HepG2 (cell line): ENCODE results near the gene TMEM238. TPM values are rescaled to one million over a fixed set of nuclear protein-coding genes. Genes with fewer than 3 reads are reported as not detected.

Experiments used
- ATAC-seq: fragments of 200-7000 bp; cut with Tn5 transposase; 3 replicates; pipeline ENCODE4 v1.9.1; 2020; ENCODE audit warnings: mild to moderate bottlenecking, moderate library complexity
- BruUV-seq: library from RNA; stranded (reverse); fragments of 400-500 nt; replicated peaks from 2 replicates; lab custom pipeline; 2021; lab: Mats Ljungman, UMichigan
- CTCF ChIA-PET: fragments of 300-600 bp; formaldehyde crosslinking; extraction: SDS; loops from one replicate; lab custom pipeline; 2021; ENCODE audit warnings: low total read pairs, inconsistent platforms, low intra/inter-chr PET ratio; lab: Yijun Ruan, JAX
- POLR2A ChIA-PET: fragments of 350-600 bp; sonication (Branson Sonifier 250); formaldehyde crosslinking; loops from one replicate; lab custom pipeline; 2020; ENCODE audit warnings: antibody characterized with exemption, inconsistent platforms; lab: Yijun Ruan, JAX
- DNase-seq: peaks from one replicate; pipeline ENCODE4 v3.0.0-alpha.2; 2015; ENCODE audit warnings: low spot score
- FAIRE-seq: peaks from 3 replicates; lab custom pipeline; 2011; peaks lifted over from hg19 to GRCh38; lab: Jason Lieb, UNC
- H2AFZ ChIP-seq: one replicate; pipeline ENCODE4 v1.6.1; 2011; ENCODE audit warnings: low read length, inconsistent platforms
- H3K27ac ChIP-seq: fragments of 300-600 bp; 3 replicates; pipeline ENCODE4 v1.8.0; 2011; ENCODE audit warnings: mixed run types, mild to moderate bottlenecking, mixed read lengths, low read length, inconsistent platforms; ENCODE audit not compliant: insufficient read depth; ENCODE audit errors: extremely low read length
- H3K27me3 ChIP-seq, 2 experiments: fragments of 200-600 bp in 1 of 2; 2 replicates in 1 of 2; 3 replicates in 1 of 2; pipeline versions ENCODE4 v1.6.0 to v1.8.0; 2011; ENCODE audit warnings: low read length in 2 of 2, mild to moderate bottlenecking in 2 of 2, moderate library complexity in 2 of 2, inconsistent platforms in 1 of 2; ENCODE audit not compliant: insufficient read depth in 2 of 2, control insufficient read depth in 1 of 2
- H3K36me3 ChIP-seq, 2 experiments: fragments of 200-600 bp in 1 of 2; replicated peaks in 1 of 2; 2 replicates in 1 of 2; 3 replicates in 1 of 2; pipeline versions ENCODE4 v1.5.1 to v1.8.0; 2011; ENCODE audit warnings: low read length in 2 of 2, inconsistent platforms in 1 of 2; ENCODE audit not compliant: insufficient read depth in 2 of 2, control insufficient read depth in 1 of 2
- H3K4me1 ChIP-seq: 2 replicates; pipeline ENCODE4 v1.5.1; 2012; ENCODE audit warnings: low read length, inconsistent platforms; ENCODE audit not compliant: insufficient read depth
- H3K4me2 ChIP-seq: 2 replicates; pipeline ENCODE4 v1.6.0; 2011; ENCODE audit warnings: low read depth, low read length, inconsistent platforms
- H3K4me3 ChIP-seq, 3 experiments: fragments of 200-600 bp in 1 of 3; sonication (generic), shearing (Covaris generic) in 1 of 3; replicated peaks in 1 of 3; 2 replicates each; pipeline ENCODE4 v1.5.1; 2011 to 2016; ENCODE audit warnings: low read length in 3 of 3, inconsistent platforms in 2 of 3, low read depth in 2 of 3, mild to moderate bottlenecking in 2 of 3, control low read depth in 1 of 3, mixed read lengths in 1 of 3; ENCODE audit not compliant: insufficient read depth in 1 of 3
- H3K79me2 ChIP-seq: one replicate; pipeline ENCODE4 v1.6.1; 2011; ENCODE audit warnings: low read length, inconsistent platforms; ENCODE audit not compliant: insufficient read depth
- H3K9ac ChIP-seq: 2 replicates; pipeline ENCODE4 v1.6.0; 2011; ENCODE audit warnings: mild to moderate bottlenecking, low read depth, low read length, inconsistent platforms; ENCODE audit not compliant: insufficient read depth
- H3K9me3 ChIP-seq: 2 replicates; pipeline ENCODE4 v1.5.1; 2012; ENCODE audit warnings: mild to moderate bottlenecking, low read length
- H4K20me1 ChIP-seq: 2 replicates; pipeline ENCODE4 v1.6.0; 2011; ENCODE audit warnings: inconsistent platforms, mild to moderate bottlenecking, low read length, moderate library complexity; ENCODE audit not compliant: insufficient read depth
- ATM ChIP-seq: fragments of 450-650 bp; IDR thresholded peaks from 2 replicates; pipeline ENCODE4 v1.7.1; 2017; ENCODE audit warnings: mild to moderate bottlenecking, borderline replicate concordance
- HNRNPLL ChIP-seq: fragments of 200-400 bp; formaldehyde crosslinking; IDR thresholded peaks from 2 replicates; pipeline ENCODE4 v1.6.1; 2017; ENCODE audit warnings: mild to moderate bottlenecking, low read depth, low read length; ENCODE audit not compliant: poor library complexity, severe bottlenecking
- MTF2 ChIP-seq: sonication (generic); formaldehyde crosslinking; IDR thresholded peaks from 2 replicates; pipeline ENCODE4 v1.5.0; 2020; ENCODE audit warnings: missing genetic modification reagents, borderline replicate concordance
- TAF1 ChIP-seq: sonication (generic); formaldehyde crosslinking; IDR thresholded peaks from 2 replicates; pipeline ENCODE4 v1.4.0; 2020; ENCODE audit warnings: missing genetic modification reagents
- ZNF547 ChIP-seq: sonication (generic); formaldehyde crosslinking; IDR thresholded peaks from 2 replicates; pipeline ENCODE4 v1.5.1; 2020; ENCODE audit warnings: mild to moderate bottlenecking, missing genetic modification reagents
- ZNF589 ChIP-seq: sonication (generic); formaldehyde crosslinking; conservative IDR thresholded peaks from 2 replicates; pipeline ENCODE4 v1.8.0; 2022; ENCODE audit warnings: mild to moderate bottlenecking, moderate library complexity, missing genetic modification reagents
- ZNF891 ChIP-seq: sonication (generic); formaldehyde crosslinking; IDR thresholded peaks from 2 replicates; pipeline ENCODE4 v1.5.0; 2020; ENCODE audit warnings: mild to moderate bottlenecking, missing genetic modification reagents
- WGBS: methylation state at CpG from one replicate; pipeline ENCODE4 v1.1.6; 2017; ENCODE audit warnings: low lambda C conversion rate; 5-methylcytosine and 5-hydroxymethylcytosine counted together
- in situ Hi-C: cut with HindIII; loops from 2 replicates; pipeline ENCODE4 v1.10.0; 2017; ENCODE audit warnings: low pct_unique_long_range_greater_than_20kb; ENCODE audit not compliant: extremely low pct_ligation_motif_present
- intact Hi-C: fragments of 100-400 bp; cut with micrococcal nuclease; formaldehyde crosslinking; loops from one replicate; pipeline ENCODE4 v1.10.0; 2022; ENCODE audit not compliant: unreplicated experiment
- polyA plus RNA-seq, 8 experiments: library from polyadenylated mRNA; depleted of rRNA in 3 of 8; stranded (reverse) in 7 of 8; unstranded in 1 of 8; fragments of >200 nt; fragmentation: Illumina TruSeq in 4 of 8; extraction: Trizol in 4 of 8; gene quantifications; 2 replicates each; pipeline versions ENCODE4 v1.2.1 to v1.2.3, GENCODE V29; 2011 to 2016; ENCODE audit warnings: low read depth in 4 of 8, missing spikeins in 1 of 8, mixed read lengths in 1 of 8; ENCODE audit not compliant: insufficient read depth in 1 of 8
- total RNA-seq, 5 experiments: library from RNA; depleted of rRNA; stranded (reverse); fragments of >200 nt; fragmentation: Illumina TruSeq; extraction: Trizol; gene quantifications; 2 replicates each; pipeline ENCODE4 v1.2.3, GENCODE V29; 2016; ENCODE audit warnings: low read depth in 1 of 5
- TF ChIP-seq, protein P1 (sequence below): sonication (generic); formaldehyde crosslinking; IDR thresholded peaks from 2 replicates; pipeline ENCODE4 v1.4.0; 2020; ENCODE audit warnings: missing genetic modification reagents, borderline replicate concordance
- TF ChIP-seq, protein P2 (sequence below): IDR thresholded peaks from 2 replicates; pipeline ENCODE4 v1.6.1; 2016; ENCODE audit warnings: control low read depth
- TF ChIP-seq, protein P3 (sequence below): sonication (generic); formaldehyde crosslinking; IDR thresholded peaks from 2 replicates; pipeline ENCODE4 v1.5.0; 2020; ENCODE audit warnings: mild to moderate bottlenecking, missing genetic modification reagents
- TF ChIP-seq, protein P4 (sequence below): sonication (generic); formaldehyde crosslinking; IDR thresholded peaks from 2 replicates; pipeline ENCODE4 v1.4.0; 2020; ENCODE audit warnings: mild to moderate bottlenecking, missing genetic modification reagents

TMEM238 gene
- total and polyA plus RNA-seq, 2 of the 13 experiments (the other 11 are each of a cell fraction or from before 2014, with no cell fraction given): not detected

DNA sequence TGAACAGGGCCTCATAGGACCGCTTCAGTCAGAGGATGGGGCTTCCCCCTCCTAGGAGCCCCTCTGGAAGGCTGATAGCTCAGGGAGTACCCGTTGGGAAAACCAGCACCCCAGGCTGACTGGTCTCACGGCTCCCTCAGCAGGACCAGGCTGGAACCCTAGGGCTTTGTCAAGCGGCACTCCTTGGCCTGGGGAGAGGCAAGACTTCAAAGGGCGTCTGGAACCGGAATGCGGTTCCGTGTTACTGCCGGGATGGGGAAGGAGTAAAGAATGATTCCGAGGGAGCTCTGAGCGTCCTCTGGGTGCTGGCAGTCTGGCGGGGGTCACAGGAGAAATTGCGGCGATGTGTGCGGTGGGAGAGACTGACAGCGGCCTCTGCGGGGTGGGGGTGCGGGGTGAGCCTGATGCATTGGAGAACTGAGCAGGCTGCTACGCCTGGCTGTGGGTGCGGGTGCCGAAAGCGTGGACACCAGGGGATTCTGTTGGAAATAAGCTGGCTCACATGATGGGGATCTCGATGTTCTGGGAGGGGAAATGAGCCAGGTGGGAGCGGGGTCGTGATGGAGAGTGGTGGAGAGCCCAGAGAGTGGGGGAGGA is 31.4 kb downstream of the TMEM238 start:
- Histone ChIP-seq H3K27me3 (peaks cover 8 to 49% of the 10 kb centered on the region in 2 experiments), H3K9me3 (no peaks in the 10 kb centered on the region), H4K20me1 (0 out of 2 replicates have a peak, but pooled peaks cover 4% of the 10 kb centered on the region), H3K36me3 (no peaks in the 10 kb centered on the region; a peak in 1 of 5 replicates), H3K4me2 (no peak overlapping the region), H3K9ac (no peak overlapping the region), H3K4me3 (no peak overlapping the region), H3K4me1 (peaks cover 19% of the 10 kb centered on the region), H3K27ac (no peak overlapping the region), H2AFZ (no peak overlapping the region), H3K79me2 (no peaks in the 10 kb centered on the region)
- no peak for ATAC-seq
- intact Hi-C loops (no loop called here), in situ Hi-C loops (no loop called here)
- TF ChIP-seq, protein P1, sequence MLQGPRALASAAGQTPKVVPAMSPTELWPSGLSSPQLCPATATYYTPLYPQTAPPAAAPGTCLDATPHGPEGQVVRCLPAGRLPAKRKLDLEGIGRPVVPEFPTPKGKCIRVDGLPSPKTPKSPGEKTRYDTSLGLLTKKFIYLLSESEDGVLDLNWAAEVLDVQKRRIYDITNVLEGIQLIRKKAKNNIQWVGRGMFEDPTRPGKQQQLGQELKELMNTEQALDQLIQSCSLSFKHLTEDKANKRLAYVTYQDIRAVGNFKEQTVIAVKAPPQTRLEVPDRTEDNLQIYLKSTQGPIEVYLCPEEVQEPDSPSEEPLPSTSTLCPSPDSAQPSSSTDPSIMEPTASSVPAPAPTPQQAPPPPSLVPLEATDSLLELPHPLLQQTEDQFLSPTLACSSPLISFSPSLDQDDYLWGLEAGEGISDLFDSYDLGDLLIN (CRISPR knock-in tag): no peak
- 0 out of 2 replicates have a peak, but pooled peaks have one; percentile 23 for TF ChIP-seq ZNF547 (CRISPR knock-in tag)
- no TSS peak for BruUV-seq
- POLR2A ChIA-PET: interaction anchor here (0.9 to 1.8 kb wide), 2 partner anchors 13 to 19 kb away, joined by 3 to 4 read pairs; partner anchors contain the start of gene KMT5C
- CTCF ChIA-PET: no interaction called here
- WGBS: 27% methylated on average over 24 of the region's 25 CpGs
- FAIRE-seq: no peak
- DNase-seq: no peak

DNA sequence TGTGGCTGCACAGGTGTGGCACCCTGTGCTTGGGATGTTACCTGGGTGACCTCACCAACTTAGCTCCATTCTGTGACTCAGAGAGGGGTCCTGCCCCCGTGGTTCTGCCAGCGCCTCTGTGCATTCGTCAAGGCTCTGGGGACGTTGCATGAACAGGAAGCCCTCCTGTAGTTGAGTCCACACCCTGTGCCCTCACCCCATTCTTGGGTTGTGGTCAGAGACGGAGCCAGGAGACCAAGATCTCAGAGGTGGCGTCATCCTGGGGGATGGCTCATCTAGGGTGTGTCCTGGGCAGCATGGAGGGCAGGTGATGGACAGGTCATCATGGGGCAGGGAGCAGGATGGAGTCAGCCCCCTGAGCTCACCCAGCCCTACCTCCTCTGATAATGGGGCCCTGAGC is 32.1 kb downstream of the TMEM238 start:
- Histone ChIP-seq H4K20me1 (0 out of 2 replicates have a peak, but pooled peaks cover 4% of the 10 kb centered on the region), H3K9me3 (no peaks in the 10 kb centered on the region), H3K27ac (no peak overlapping the region), H3K4me3 (no peak overlapping the region), H3K79me2 (no peaks in the 10 kb centered on the region), H2AFZ (no peak overlapping the region), H3K36me3 (no peaks in the 10 kb centered on the region; a peak in 1 of 5 replicates), H3K9ac (no peak overlapping the region), H3K4me1 (peaks cover 19% of the 10 kb centered on the region), H3K4me2 (no peak overlapping the region), H3K27me3 (peaks cover 7 to 48% of the 10 kb centered on the region in 2 experiments)
- POLR2A ChIA-PET: interaction anchor here (0.9 to 1.8 kb wide), 2 partner anchors 13 to 18 kb away, joined by 3 to 4 read pairs; partner anchors contain the start of gene KMT5C
- WGBS: no CpG with 5 or more reads among the region's 6 CpGs
- intact Hi-C loops (no loop called here), in situ Hi-C loops (no loop called here)
- DNase-seq (no peak), FAIRE-seq (no peak), ATAC-seq (no peak)
- no TSS peak for BruUV-seq
- CTCF ChIA-PET: no interaction called here
- TF ChIP-seq, protein P2, sequence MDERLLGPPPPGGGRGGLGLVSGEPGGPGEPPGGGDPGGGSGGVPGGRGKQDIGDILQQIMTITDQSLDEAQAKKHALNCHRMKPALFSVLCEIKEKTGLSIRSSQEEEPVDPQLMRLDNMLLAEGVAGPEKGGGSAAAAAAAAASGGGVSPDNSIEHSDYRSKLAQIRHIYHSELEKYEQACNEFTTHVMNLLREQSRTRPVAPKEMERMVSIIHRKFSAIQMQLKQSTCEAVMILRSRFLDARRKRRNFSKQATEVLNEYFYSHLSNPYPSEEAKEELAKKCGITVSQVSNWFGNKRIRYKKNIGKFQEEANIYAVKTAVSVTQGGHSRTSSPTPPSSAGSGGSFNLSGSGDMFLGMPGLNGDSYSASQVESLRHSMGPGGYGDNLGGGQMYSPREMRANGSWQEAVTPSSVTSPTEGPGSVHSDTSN (CRISPR knock-in tag): no peak
- TF ChIP-seq TAF1 (CRISPR knock-in tag) (no peak), ZNF891 (CRISPR knock-in tag) (no peak), MTF2 (CRISPR knock-in tag) (no peak), ZNF589 (no peak), ATM (no peak), HNRNPLL (no peak)
- TF ChIP-seq, protein P3, sequence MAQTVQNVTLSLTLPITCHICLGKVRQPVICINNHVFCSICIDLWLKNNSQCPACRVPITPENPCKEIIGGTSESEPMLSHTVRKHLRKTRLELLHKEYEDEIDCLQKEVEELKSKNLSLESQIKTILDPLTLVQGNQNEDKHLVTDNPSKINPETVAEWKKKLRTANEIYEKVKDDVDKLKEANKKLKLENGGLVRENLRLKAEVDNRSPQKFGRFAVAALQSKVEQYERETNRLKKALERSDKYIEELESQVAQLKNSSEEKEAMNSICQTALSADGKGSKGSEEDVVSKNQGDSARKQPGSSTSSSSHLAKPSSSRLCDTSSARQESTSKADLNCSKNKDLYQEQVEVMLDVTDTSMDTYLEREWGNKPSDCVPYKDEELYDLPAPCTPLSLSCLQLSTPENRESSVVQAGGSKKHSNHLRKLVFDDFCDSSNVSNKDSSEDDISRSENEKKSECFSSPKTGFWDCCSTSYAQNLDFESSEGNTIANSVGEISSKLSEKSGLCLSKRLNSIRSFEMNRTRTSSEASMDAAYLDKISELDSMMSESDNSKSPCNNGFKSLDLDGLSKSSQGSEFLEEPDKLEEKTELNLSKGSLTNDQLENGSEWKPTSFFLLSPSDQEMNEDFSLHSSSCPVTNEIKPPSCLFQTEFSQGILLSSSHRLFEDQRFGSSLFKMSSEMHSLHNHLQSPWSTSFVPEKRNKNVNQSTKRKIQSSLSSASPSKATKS (CRISPR knock-in tag): no peak
- TF ChIP-seq, protein P4, sequence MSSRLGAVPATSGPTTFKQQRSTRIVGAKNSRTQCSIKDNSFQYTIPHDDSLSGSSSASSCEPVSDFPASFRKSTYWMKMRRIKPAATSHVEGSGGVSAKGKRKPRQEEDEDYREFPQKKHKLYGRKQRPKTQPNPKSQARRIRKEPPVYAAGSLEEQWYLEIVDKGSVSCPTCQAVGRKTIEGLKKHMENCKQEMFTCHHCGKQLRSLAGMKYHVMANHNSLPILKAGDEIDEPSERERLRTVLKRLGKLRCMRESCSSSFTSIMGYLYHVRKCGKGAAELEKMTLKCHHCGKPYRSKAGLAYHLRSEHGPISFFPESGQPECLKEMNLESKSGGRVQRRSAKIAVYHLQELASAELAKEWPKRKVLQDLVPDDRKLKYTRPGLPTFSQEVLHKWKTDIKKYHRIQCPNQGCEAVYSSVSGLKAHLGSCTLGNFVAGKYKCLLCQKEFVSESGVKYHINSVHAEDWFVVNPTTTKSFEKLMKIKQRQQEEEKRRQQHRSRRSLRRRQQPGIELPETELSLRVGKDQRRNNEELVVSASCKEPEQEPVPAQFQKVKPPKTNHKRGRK (CRISPR knock-in tag): no peak
